ENCODE measurements around the gene DISP3. TPM values are rescaled to one million over a fixed set of nuclear protein-coding genes. Genes with fewer than 3 reads are reported as not detected.

DISP3 gene
- total RNA-seq, 1 experiment from 2014 or later: 1.1 TPM

DNA sequence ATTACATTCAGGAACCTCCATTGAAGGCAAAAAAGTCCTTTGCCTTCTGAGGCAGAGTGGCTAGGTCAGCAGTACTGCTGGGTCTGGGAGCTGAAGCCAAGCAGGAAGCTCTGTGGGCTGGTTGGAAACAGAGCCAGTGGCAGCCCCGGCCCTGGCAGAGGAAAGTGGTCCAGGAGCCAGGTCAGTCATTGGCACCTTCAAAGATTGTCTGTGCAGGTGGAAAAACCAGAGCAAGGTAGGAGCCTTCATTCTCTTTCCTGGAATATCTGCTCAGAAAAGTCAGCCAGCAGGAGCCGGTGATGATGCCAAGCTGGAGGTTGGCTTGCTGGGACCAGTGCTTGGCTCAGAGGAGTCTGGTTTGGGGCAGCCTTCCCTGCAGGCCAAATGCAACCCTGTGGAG is 12.5 kb upstream of the DISP3 start:
- no TSS peak for BruUV-seq (replicated peaks)
- Histone ChIP-seq H3K36me3 (ENCODE audit: control insufficient read depth, insufficient read depth, low read length) (no peaks in the 10 kb centered on the region), H3K4me3 (ENCODE audit: low read depth in 2 of 2, low read length in 2 of 2) (no peak overlapping the region), H3K4me1 (ENCODE audit: control insufficient read depth, insufficient read depth, low read length) (no peaks in the 10 kb centered on the region), H3K9me3 (ENCODE audit: control insufficient read depth, insufficient read depth, low read depth, low read length) (no peaks in the 10 kb centered on the region), H3K27me3 (ENCODE audit: control insufficient read depth, insufficient read depth, low read length) (peaks cover 14% of the 10 kb centered on the region), H3K27ac (ENCODE audit: low read length) (no peak overlapping the region)
- ChIA-PET CTCF (no interaction called here), POLR2A (no interaction called here)
- ATAC-seq (no peak), DNase-seq (ENCODE audit: low read depth, low spot score) (no peak)
- in situ Hi-C loops (cut with HindIII; ENCODE audit: low pct_unique_long_range_greater_than_20kb, low sequenced_read_pairs): no loop called here
- no peak for TF ChIP-seq POLR2AphosphoS5 (IDR thresholded peaks at IDR 0.05; ENCODE audit: low read depth, low read length)
- TF ChIP-seq, protein P1, sequence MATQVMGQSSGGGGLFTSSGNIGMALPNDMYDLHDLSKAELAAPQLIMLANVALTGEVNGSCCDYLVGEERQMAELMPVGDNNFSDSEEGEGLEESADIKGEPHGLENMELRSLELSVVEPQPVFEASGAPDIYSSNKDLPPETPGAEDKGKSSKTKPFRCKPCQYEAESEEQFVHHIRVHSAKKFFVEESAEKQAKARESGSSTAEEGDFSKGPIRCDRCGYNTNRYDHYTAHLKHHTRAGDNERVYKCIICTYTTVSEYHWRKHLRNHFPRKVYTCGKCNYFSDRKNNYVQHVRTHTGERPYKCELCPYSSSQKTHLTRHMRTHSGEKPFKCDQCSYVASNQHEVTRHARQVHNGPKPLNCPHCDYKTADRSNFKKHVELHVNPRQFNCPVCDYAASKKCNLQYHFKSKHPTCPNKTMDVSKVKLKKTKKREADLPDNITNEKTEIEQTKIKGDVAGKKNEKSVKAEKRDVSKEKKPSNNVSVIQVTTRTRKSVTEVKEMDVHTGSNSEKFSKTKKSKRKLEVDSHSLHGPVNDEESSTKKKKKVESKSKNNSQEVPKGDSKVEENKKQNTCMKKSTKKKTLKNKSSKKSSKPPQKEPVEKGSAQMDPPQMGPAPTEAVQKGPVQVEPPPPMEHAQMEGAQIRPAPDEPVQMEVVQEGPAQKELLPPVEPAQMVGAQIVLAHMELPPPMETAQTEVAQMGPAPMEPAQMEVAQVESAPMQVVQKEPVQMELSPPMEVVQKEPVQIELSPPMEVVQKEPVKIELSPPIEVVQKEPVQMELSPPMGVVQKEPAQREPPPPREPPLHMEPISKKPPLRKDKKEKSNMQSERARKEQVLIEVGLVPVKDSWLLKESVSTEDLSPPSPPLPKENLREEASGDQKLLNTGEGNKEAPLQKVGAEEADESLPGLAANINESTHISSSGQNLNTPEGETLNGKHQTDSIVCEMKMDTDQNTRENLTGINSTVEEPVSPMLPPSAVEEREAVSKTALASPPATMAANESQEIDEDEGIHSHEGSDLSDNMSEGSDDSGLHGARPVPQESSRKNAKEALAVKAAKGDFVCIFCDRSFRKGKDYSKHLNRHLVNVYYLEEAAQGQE (IDR thresholded peaks at IDR 0.05; ENCODE audit: insufficient read depth in 1 of 2, low read depth in 2 of 2, low read length in 1 of 2): no peak
- TF ChIP-seq, protein P2, sequence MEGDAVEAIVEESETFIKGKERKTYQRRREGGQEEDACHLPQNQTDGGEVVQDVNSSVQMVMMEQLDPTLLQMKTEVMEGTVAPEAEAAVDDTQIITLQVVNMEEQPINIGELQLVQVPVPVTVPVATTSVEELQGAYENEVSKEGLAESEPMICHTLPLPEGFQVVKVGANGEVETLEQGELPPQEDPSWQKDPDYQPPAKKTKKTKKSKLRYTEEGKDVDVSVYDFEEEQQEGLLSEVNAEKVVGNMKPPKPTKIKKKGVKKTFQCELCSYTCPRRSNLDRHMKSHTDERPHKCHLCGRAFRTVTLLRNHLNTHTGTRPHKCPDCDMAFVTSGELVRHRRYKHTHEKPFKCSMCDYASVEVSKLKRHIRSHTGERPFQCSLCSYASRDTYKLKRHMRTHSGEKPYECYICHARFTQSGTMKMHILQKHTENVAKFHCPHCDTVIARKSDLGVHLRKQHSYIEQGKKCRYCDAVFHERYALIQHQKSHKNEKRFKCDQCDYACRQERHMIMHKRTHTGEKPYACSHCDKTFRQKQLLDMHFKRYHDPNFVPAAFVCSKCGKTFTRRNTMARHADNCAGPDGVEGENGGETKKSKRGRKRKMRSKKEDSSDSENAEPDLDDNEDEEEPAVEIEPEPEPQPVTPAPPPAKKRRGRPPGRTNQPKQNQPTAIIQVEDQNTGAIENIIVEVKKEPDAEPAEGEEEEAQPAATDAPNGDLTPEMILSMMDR (IDR thresholded peaks at IDR 0.05): no peak
- TF ChIP-seq TCF7L2 (IDR thresholded peaks at IDR 0.05; ENCODE audit: low read depth, low read length): no peak
- TF ChIP-seq SIN3A (IDR thresholded peaks at IDR 0.05; ENCODE audit: borderline replicate concordance, insufficient read depth, low read depth, low read length): no peak
- intact Hi-C loops (cut with micrococcal nuclease; ENCODE audit: unreplicated experiment): no loop called here

DNA sequence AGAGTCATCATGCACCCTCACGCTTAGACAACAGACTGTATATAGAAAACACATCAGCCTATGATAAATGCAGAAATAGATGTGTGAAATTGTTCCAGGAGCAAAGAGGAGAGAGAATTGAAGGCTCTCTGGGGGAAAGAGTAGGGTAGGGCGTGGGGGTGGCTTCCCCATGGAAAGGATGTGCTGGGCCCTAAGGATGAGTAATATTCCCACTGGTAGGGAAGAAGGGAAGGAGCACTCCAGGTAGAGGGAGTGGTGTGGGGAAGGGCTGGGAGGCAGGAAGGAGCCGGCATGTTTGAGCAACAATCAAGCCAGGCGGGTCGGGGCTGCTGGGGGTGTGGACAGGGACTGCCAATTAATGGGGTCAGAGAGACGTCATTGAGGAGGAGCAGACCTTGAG is 10.1 kb upstream of the DISP3 start:
- H3K27me3 ChIP-seq (ENCODE audit: control insufficient read depth, insufficient read depth, low read length): peaks cover 12% of the 10 kb centered on the region; the same call in 1 of the 2 replicates
- POLR2A ChIA-PET: no interaction called here

DNA sequence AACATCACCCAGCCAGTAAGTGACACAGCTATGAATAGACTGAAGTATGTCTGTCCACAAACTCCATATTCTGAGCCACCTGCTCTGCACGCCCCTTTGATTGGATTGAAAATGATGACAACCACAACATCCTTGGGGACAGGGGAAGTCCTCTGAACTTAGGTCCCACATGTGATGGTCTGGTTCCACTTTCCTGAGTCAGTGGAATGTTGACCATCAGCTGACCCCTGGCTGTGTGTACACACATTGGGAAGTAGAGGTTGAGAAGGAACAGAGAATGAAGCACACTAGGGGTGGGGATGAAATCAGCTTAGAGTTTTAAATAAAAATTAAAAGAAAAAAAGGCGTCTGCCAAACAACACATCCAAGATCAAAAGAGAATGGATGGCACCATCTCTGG is 8.0 kb upstream of the DISP3 start:
- intact Hi-C loops (cut with micrococcal nuclease; ENCODE audit: unreplicated experiment) (loop anchor here (10.0 kb wide), 1 partner anchor 136 kb away; no protein-coding TSS in a partner anchor), in situ Hi-C loops (cut with HindIII; ENCODE audit: low pct_unique_long_range_greater_than_20kb, low sequenced_read_pairs) (no loop called here)
- no peak for ATAC-seq
- BruUV-seq (replicated peaks): no TSS peak
- CTCF ChIA-PET: no interaction called here
- H3K4me1 ChIP-seq (ENCODE audit: control insufficient read depth, insufficient read depth, low read length): no peaks in the 10 kb centered on the region
- peaks cover 8% of the 10 kb centered on the region; the same call in 1 of the 2 replicates for H3K27me3 ChIP-seq (ENCODE audit: control insufficient read depth, insufficient read depth, low read length)
- no peak for TF ChIP-seq SIN3A (IDR thresholded peaks at IDR 0.05; ENCODE audit: borderline replicate concordance, insufficient read depth, low read depth, low read length)
- TF ChIP-seq, protein P1 (IDR thresholded peaks at IDR 0.05; ENCODE audit: insufficient read depth in 1 of 2, low read depth in 2 of 2, low read length in 1 of 2): no peak
- TF ChIP-seq POLR2AphosphoS5 (IDR thresholded peaks at IDR 0.05; ENCODE audit: low read depth, low read length): no peak
- TF ChIP-seq, protein P2 (IDR thresholded peaks at IDR 0.05): no peak
- no peak for TF ChIP-seq TCF7L2 (IDR thresholded peaks at IDR 0.05; ENCODE audit: low read depth, low read length)
- POLR2A ChIA-PET: no interaction called here
- H3K9me3 ChIP-seq (ENCODE audit: control insufficient read depth, insufficient read depth, low read depth, low read length): no peaks in the 10 kb centered on the region
- H3K36me3 ChIP-seq (ENCODE audit: control insufficient read depth, insufficient read depth, low read length): no peaks in the 10 kb centered on the region
- no peak overlapping the region for H3K4me3 ChIP-seq (ENCODE audit: low read depth in 2 of 2, low read length in 2 of 2)
- DNase-seq (ENCODE audit: low read depth, low spot score): no peak
- no peak overlapping the region for H3K27ac ChIP-seq (ENCODE audit: low read length)

More for the DNA sequence above, 10.1 kb upstream of the DISP3 start:
- intact Hi-C loops (cut with micrococcal nuclease; ENCODE audit: unreplicated experiment) (no loop called here), in situ Hi-C loops (cut with HindIII; ENCODE audit: low pct_unique_long_range_greater_than_20kb, low sequenced_read_pairs) (no loop called here)
- Histone ChIP-seq H3K4me3 (ENCODE audit: low read depth in 2 of 2, low read length in 2 of 2) (no peak overlapping the region), H3K9me3 (ENCODE audit: control insufficient read depth, insufficient read depth, low read depth, low read length) (no peaks in the 10 kb centered on the region), H3K4me1 (ENCODE audit: control insufficient read depth, insufficient read depth, low read length) (no peaks in the 10 kb centered on the region), H3K27ac (ENCODE audit: low read length) (no peak overlapping the region), H3K36me3 (ENCODE audit: control insufficient read depth, insufficient read depth, low read length) (no peaks in the 10 kb centered on the region)
- DNase-seq (ENCODE audit: low read depth, low spot score): no peak
- CTCF ChIA-PET: no interaction called here
- no peak for TF ChIP-seq TCF7L2 (IDR thresholded peaks at IDR 0.05; ENCODE audit: low read depth, low read length)
- TF ChIP-seq POLR2AphosphoS5 (IDR thresholded peaks at IDR 0.05; ENCODE audit: low read depth, low read length): no peak
- ATAC-seq: no peak
- BruUV-seq (replicated peaks): no TSS peak
